HepG2 (cell line): ENCODE results near the gene STEAP2. TPM values are rescaled to one million over a fixed set of nuclear protein-coding genes. Genes with fewer than 3 reads are reported as not detected.

Source experiments
- AHR ChIP-seq: IDR thresholded peaks from 2 replicates; pipeline ENCODE4 v1.6.1; 2018; ENCODE audit warnings: missing genetic modification reagents, missing compliant biosample characterization
- ARNT ChIP-seq: fragments of 450-650 bp; IDR thresholded peaks from 2 replicates; pipeline ENCODE4 v1.6.1; 2017
- CHD2 ChIP-seq: IDR thresholded peaks from 2 replicates; pipeline ENCODE4 v1.6.1; 2011; ENCODE audit warnings: low read depth, low read length, improper control_type of control experiment
- DR1 ChIP-seq: sonication (generic); formaldehyde crosslinking; IDR thresholded peaks from 2 replicates; pipeline ENCODE4 v1.8.0; 2021; ENCODE audit warnings: mild to moderate bottlenecking, missing genetic modification reagents, inconsistent platforms
- ESRRA ChIP-seq: sonication (generic); formaldehyde crosslinking; IDR thresholded peaks from 2 replicates; pipeline ENCODE4 v1.5.1; 2020; ENCODE audit warnings: mild to moderate bottlenecking, low read depth, missing genetic modification reagents
- FOXK1 ChIP-seq: sonication (generic); formaldehyde crosslinking; IDR thresholded peaks from 2 replicates; pipeline ENCODE4 v1.4.0; 2020; ENCODE audit warnings: low read depth, missing genetic modification reagents, borderline replicate concordance
- HNF4A ChIP-seq: sonication (generic); formaldehyde crosslinking; IDR thresholded peaks from 2 replicates; pipeline ENCODE4 v1.4.0; 2020; ENCODE audit warnings: missing genetic modification reagents
- HOXA5 ChIP-seq: sonication (generic); formaldehyde crosslinking; IDR thresholded peaks from 2 replicates; pipeline ENCODE4 v1.4.0; 2020; ENCODE audit warnings: missing genetic modification reagents
- HOXA7 ChIP-seq: sonication (generic); formaldehyde crosslinking; IDR thresholded peaks from 2 replicates; pipeline ENCODE4 v1.8.1; 2022; ENCODE audit warnings: mild to moderate bottlenecking, missing genetic modification reagents, moderate library complexity
- KDM5A ChIP-seq: fragments of 200-600 bp; sonication (generic); IDR thresholded peaks from 2 replicates; pipeline ENCODE4 v1.7.0; 2018; ENCODE audit warnings: antibody characterized with exemption, mild to moderate bottlenecking, low read length, borderline replicate concordance
- KLF15 ChIP-seq: sonication (generic); formaldehyde crosslinking; IDR thresholded peaks from 2 replicates; pipeline ENCODE4 v1.8.1; 2023; ENCODE audit warnings: borderline replicate concordance, mild to moderate bottlenecking, inconsistent platforms, missing genetic modification reagents, mixed read lengths
- NFIC ChIP-seq: IDR thresholded peaks from 2 replicates; pipeline ENCODE4 v1.6.1; 2012; ENCODE audit warnings: mild to moderate bottlenecking, low read length, inconsistent platforms
- NR1H2 ChIP-seq: sonication (generic); formaldehyde crosslinking; IDR thresholded peaks from 2 replicates; pipeline ENCODE4 v1.8.1; 2022; ENCODE audit warnings: low read depth, missing genetic modification reagents, borderline replicate concordance
- NR2F2 ChIP-seq: IDR thresholded peaks from 2 replicates; pipeline ENCODE4 v1.6.1; 2012; ENCODE audit warnings: low read depth, inconsistent platforms, borderline replicate concordance
- PITX1 ChIP-seq: sonication (generic); formaldehyde crosslinking; IDR thresholded peaks from 2 replicates; pipeline ENCODE4 v1.5.1; 2020; ENCODE audit warnings: mild to moderate bottlenecking, missing genetic modification reagents
- PPARG ChIP-seq: conservative IDR thresholded peaks from 2 replicates; pipeline ENCODE4 v1.6.1; 2016; ENCODE audit warnings: missing biosample characterization, missing genetic modification reagents
- PRDM10 ChIP-seq: sonication (generic); formaldehyde crosslinking; IDR thresholded peaks from 2 replicates; pipeline ENCODE4 v1.4.0; 2020; ENCODE audit warnings: low read depth, missing genetic modification reagents
- REXO4 ChIP-seq: sonication (generic); formaldehyde crosslinking; IDR thresholded peaks from 2 replicates; pipeline ENCODE4 v1.8.0; 2022; ENCODE audit warnings: missing genetic modification reagents, mild to moderate bottlenecking, borderline replicate concordance
- RNF2 ChIP-seq: fragments of 450-650 bp; conservative IDR thresholded peaks from 2 replicates; pipeline ENCODE4 v1.6.1; 2016; ENCODE audit warnings: low read depth
- SALL1 ChIP-seq: sonication (generic); formaldehyde crosslinking; IDR thresholded peaks from 2 replicates; pipeline ENCODE4 v1.8.0; 2022; ENCODE audit warnings: mild to moderate bottlenecking, missing genetic modification reagents
- SOX6 ChIP-seq, 2 experiments: fragments of 450-650 bp in 1 of 2; sonication (generic) in 1 of 2; formaldehyde crosslinking in 1 of 2; IDR thresholded peaks; 2 replicates each; pipeline versions ENCODE4 v1.4.0 to v1.6.1; 2017 to 2020; ENCODE audit warnings: antibody characterized with exemption in 1 of 2, mild to moderate bottlenecking in 1 of 2, missing genetic modification reagents in 1 of 2
- TEAD3 ChIP-seq: optimal IDR thresholded peaks from 2 replicates; pipeline ENCODE3; 2016; ENCODE audit warnings: borderline replicate concordance
- ZNF33A ChIP-seq: sonication (generic); formaldehyde crosslinking; IDR thresholded peaks from 2 replicates; pipeline ENCODE4 v1.5.1; 2020; ENCODE audit warnings: missing genetic modification reagents, mild to moderate bottlenecking, moderate library complexity, borderline replicate concordance
- ZNF83 ChIP-seq: sonication (generic); formaldehyde crosslinking; IDR thresholded peaks from 2 replicates; pipeline ENCODE4 v1.4.0; 2020; ENCODE audit warnings: missing genetic modification reagents, mild to moderate bottlenecking, borderline replicate concordance
- polyA plus RNA-seq, 8 experiments: library from polyadenylated mRNA; depleted of rRNA in 3 of 8; stranded (reverse) in 7 of 8; unstranded in 1 of 8; fragments of >200 nt; fragmentation: Illumina TruSeq in 4 of 8; extraction: Trizol in 4 of 8; gene quantifications; 2 replicates each; pipeline versions ENCODE4 v1.2.1 to v1.2.3, GENCODE V29; 2011 to 2016; ENCODE audit warnings: low read depth in 4 of 8, missing spikeins in 1 of 8, mixed read lengths in 1 of 8; ENCODE audit not compliant: insufficient read depth in 1 of 8
- total RNA-seq, 5 experiments: library from RNA; depleted of rRNA; stranded (reverse); fragments of >200 nt; fragmentation: Illumina TruSeq; extraction: Trizol; gene quantifications; 2 replicates each; pipeline ENCODE4 v1.2.3, GENCODE V29; 2016; ENCODE audit warnings: low read depth in 1 of 5
- TF ChIP-seq, protein P1 (sequence below): sonication (generic); formaldehyde crosslinking; IDR thresholded peaks from 2 replicates; pipeline ENCODE4 v1.4.0; 2020; ENCODE audit warnings: missing genetic modification reagents
- TF ChIP-seq, protein P2 (sequence below): sonication (generic); formaldehyde crosslinking; IDR thresholded peaks from 2 replicates; pipeline ENCODE4 v1.4.0; 2020; ENCODE audit warnings: missing genetic modification reagents, mild to moderate bottlenecking, borderline replicate concordance

Gene STEAP2
- total and polyA plus RNA-seq, 2 of the 13 experiments (the other 11 are each of a cell fraction or from before 2014, with no cell fraction given) = 4.3 to 4.4 TPM

- TF ChIP-seq PRDM10 (CRISPR knock-in tag) = no peak
- no peak for TF ChIP-seq HOXA5 (CRISPR knock-in tag)
- TF ChIP-seq REXO4 (CRISPR knock-in tag) = no peak
- TF ChIP-seq SALL1 (CRISPR knock-in tag) = peak; percentile 56; the same call in 1 of the 2 replicates
- peak; percentile 78 for TF ChIP-seq PITX1
- TF ChIP-seq ESRRA = no peak
- no peak for TF ChIP-seq HOXA7 (CRISPR knock-in tag)
- TF ChIP-seq KLF15 = no peak
- TF ChIP-seq SOX6 (IDR thresholded peaks at IDR 0.05) = no peak
- peak; percentile 96 for TF ChIP-seq SOX6 (CRISPR knock-in tag; IDR thresholded peaks at IDR 0.05)
- TF ChIP-seq, protein P1, sequence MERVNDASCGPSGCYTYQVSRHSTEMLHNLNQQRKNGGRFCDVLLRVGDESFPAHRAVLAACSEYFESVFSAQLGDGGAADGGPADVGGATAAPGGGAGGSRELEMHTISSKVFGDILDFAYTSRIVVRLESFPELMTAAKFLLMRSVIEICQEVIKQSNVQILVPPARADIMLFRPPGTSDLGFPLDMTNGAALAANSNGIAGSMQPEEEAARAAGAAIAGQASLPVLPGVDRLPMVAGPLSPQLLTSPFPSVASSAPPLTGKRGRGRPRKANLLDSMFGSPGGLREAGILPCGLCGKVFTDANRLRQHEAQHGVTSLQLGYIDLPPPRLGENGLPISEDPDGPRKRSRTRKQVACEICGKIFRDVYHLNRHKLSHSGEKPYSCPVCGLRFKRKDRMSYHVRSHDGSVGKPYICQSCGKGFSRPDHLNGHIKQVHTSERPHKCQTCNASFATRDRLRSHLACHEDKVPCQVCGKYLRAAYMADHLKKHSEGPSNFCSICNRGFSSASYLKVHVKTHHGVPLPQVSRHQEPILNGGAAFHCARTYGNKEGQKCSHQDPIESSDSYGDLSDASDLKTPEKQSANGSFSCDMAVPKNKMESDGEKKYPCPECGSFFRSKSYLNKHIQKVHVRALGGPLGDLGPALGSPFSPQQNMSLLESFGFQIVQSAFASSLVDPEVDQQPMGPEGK = 0 out of 2 replicates have a peak, but pooled peaks have one; percentile 29
- TF ChIP-seq ZNF83 (CRISPR knock-in tag) = no peak
- no peak for TF ChIP-seq CHD2
- no peak for TF ChIP-seq NR1H2 (CRISPR knock-in tag)
- no peak for TF ChIP-seq DR1 (CRISPR knock-in tag)
- TF ChIP-seq NR2F2 = peak; percentile 80
- TF ChIP-seq TEAD3 (CRISPR knock-in tag) = peak; percentile 30
- TF ChIP-seq AHR (CRISPR knock-in tag) = no peak
- no peak for TF ChIP-seq RNF2
- TF ChIP-seq FOXK1 (CRISPR knock-in tag) = peak; percentile 70; the same call in 1 of the 2 replicates
- peak; percentile 53 for TF ChIP-seq PPARG (CRISPR knock-in tag)
- 0 out of 2 replicates have a peak, but pooled peaks have one; percentile 21 for TF ChIP-seq KDM5A
- peak; percentile 61 for TF ChIP-seq HNF4A (CRISPR knock-in tag)
- no peak for TF ChIP-seq ZNF33A (CRISPR knock-in tag)
- TF ChIP-seq NFIC = peak; percentile 74; the same call in 1 of the 2 replicates
- TF ChIP-seq, protein P2, sequence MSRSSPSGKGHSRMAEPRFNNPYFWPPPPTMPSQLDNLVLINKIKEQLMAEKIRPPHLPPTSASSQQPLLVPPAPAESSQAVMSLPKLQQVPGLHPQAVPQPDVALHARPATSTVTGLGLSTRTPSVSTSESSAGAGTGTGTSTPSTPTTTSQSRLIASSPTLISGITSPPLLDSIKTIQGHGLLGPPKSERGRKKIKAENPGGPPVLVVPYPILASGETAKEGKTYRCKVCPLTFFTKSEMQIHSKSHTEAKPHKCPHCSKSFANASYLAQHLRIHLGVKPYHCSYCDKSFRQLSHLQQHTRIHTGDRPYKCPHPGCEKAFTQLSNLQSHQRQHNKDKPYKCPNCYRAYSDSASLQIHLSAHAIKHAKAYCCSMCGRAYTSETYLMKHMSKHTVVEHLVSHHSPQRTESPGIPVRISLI = peak; percentile 52; the same call in 1 of the 2 replicates
- no peak for TF ChIP-seq ARNT
These were observed 1.1 kb upstream of the STEAP2 start (continued) for GRCh38 chr7:90210475-90210874.
